Measurements from ENCODE around the gene CLK2. TPM values are rescaled to one million over a fixed set of nuclear protein-coding genes. Genes with fewer than 3 reads are reported as not detected.

The CLK2 gene
- total RNA-seq, 1 donor from 2014 or later, result 13.6 TPM

Other genes with a start within 250 kb of the CLK2 start
- under 0.01 and 0.13 TPM in 2 replicates for gene DCST2, start 239.7 kb downstream of the CLK2 start, total RNA-seq
- gene DCST1, start 239.7 kb downstream of the CLK2 start, total RNA-seq, result not detected in 2 replicates
- gene ADAM15, start 222.2 kb downstream of the CLK2 start, total RNA-seq, result 176 and 178 TPM in 2 replicates
- gene EFNA4, start 209.8 kb downstream of the CLK2 start, total RNA-seq, result 12.2 and 17.4 TPM in 2 replicates
- gene EFNA3, start 194.7 kb downstream of the CLK2 start, total RNA-seq, result 1.3 and 1.6 TPM in 2 replicates
- gene EFNA1, start 145.6 kb downstream of the CLK2 start, total RNA-seq, result 132 and 215 TPM in 2 replicates
- gene SLC50A1, start 137.7 kb downstream of the CLK2 start, total RNA-seq, result 48.5 and 48.7 TPM in 2 replicates
- gene DPM3, start 133.0 kb downstream of the CLK2 start, total RNA-seq, result 24.7 and 40.4 TPM in 2 replicates
- 126 and 157 TPM in 2 replicates for gene KRTCAP2, start 100.2 kb downstream of the CLK2 start, total RNA-seq
- gene TRIM46, start 99.7 kb downstream of the CLK2 start, total RNA-seq, result 1.8 and 1.9 TPM in 2 replicates
- 11.0 and 19.5 TPM in 2 replicates for gene THBS3, start 65.6 kb downstream of the CLK2 start, total RNA-seq
- gene MTX1, start 64.8 kb downstream of the CLK2 start, total RNA-seq, result 32.7 and 36.1 TPM in 2 replicates
- 3.0 and 4.2 TPM in 2 replicates for gene ENTREP3, start 18.0 kb downstream of the CLK2 start, total RNA-seq
- 24.8 and 46.4 TPM in 2 replicates for gene SCAMP3, start 11.1 kb downstream of the CLK2 start, total RNA-seq
- gene HCN3, start 4.0 kb upstream of the CLK2 start, total RNA-seq, result 0.38 and 0.51 TPM in 2 replicates
- gene PKLR, start 27.9 kb upstream of the CLK2 start, total RNA-seq, result under 0.01 TPM in 1 of 2 replicates, not detected in the other
- 401 and 490 TPM in 2 replicates for gene FDPS, start 35.4 kb upstream of the CLK2 start, total RNA-seq
- 10.1 and 10.9 TPM in 2 replicates for gene RUSC1, start 47.4 kb upstream of the CLK2 start, total RNA-seq

Data from dermis microvascular lymphatic vessel endothelial cell (primary cell).